ENCODE measurements around the gene SLC37A3.

The SLC37A3 gene

GRCh38 chr7:140333223-140333622 is 65.1 kb downstream of the SLC37A3 start (continued):
- TF ChIP-seq POU6F1 (CRISPR knock-in tag; IDR thresholded peaks at IDR 0.05; ENCODE audit: borderline replicate concordance, low read depth) = no peak
- no peak for TF ChIP-seq ESRRG (CRISPR knock-in tag; IDR thresholded peaks at IDR 0.05)
- TF ChIP-seq ZFP3 (CRISPR knock-in tag; IDR thresholded peaks at IDR 0.05) = no peak
- no peak for TF ChIP-seq BACH2 (CRISPR knock-in tag; IDR thresholded peaks at IDR 0.05; ENCODE audit: borderline replicate concordance)
- TF ChIP-seq ZC3H10 (CRISPR knock-in tag; IDR thresholded peaks at IDR 0.05) = no peak

- no peak for ATAC-seq
- TF ChIP-seq PATZ1 (CRISPR knock-in tag; IDR thresholded peaks at IDR 0.05; ENCODE audit: borderline replicate concordance) = no peak
- no peak for TF ChIP-seq ISL1 (CRISPR knock-in tag; IDR thresholded peaks at IDR 0.05)
- TF ChIP-seq ESRRG (CRISPR knock-in tag; IDR thresholded peaks at IDR 0.05) = no peak
- no peak for TF ChIP-seq ZNF8 (CRISPR knock-in tag; IDR thresholded peaks at IDR 0.05)
- no peak for TF ChIP-seq ZFP3 (CRISPR knock-in tag; IDR thresholded peaks at IDR 0.05)
- no peak for TF ChIP-seq ZC3H10 (CRISPR knock-in tag; IDR thresholded peaks at IDR 0.05)
These were observed 67.7 kb downstream of the SLC37A3 start for GRCh38 chr7:140330595-140330994.

GRCh38 chr7:140330128-140330527 is 68.2 kb downstream of the SLC37A3 start:
- no peak for ATAC-seq
- TF ChIP-seq OSR1 (CRISPR knock-in tag; IDR thresholded peaks at IDR 0.05) (no peak), TSHZ2 (CRISPR knock-in tag; IDR thresholded peaks at IDR 0.05) (no peak), POU6F1 (CRISPR knock-in tag; IDR thresholded peaks at IDR 0.05; ENCODE audit: borderline replicate concordance, low read depth) (no peak), BACH2 (CRISPR knock-in tag; IDR thresholded peaks at IDR 0.05; ENCODE audit: borderline replicate concordance) (no peak), SNAI2 (CRISPR knock-in tag; IDR thresholded peaks at IDR 0.05) (no peak), ESRRG (CRISPR knock-in tag; IDR thresholded peaks at IDR 0.05) (no peak), ISL1 (CRISPR knock-in tag; IDR thresholded peaks at IDR 0.05) (no peak)

- TF ChIP-seq ZFP30 (CRISPR knock-in tag; IDR thresholded peaks at IDR 0.05) (no peak), ARNTL (CRISPR knock-in tag; IDR thresholded peaks at IDR 0.05; ENCODE audit: borderline replicate concordance, low read depth) (no peak), TOX (CRISPR knock-in tag; IDR thresholded peaks at IDR 0.05; ENCODE audit: borderline replicate concordance) (no peak), CREB5 (CRISPR knock-in tag; IDR thresholded peaks at IDR 0.05; ENCODE audit: low read depth) (no peak), ZNF565 (CRISPR knock-in tag; conservative IDR thresholded peaks at IDR 0.05; ENCODE audit: low read depth) (no peak)
- ATAC-seq = no peak
These were observed 71.1 kb downstream of the SLC37A3 start for GRCh38 chr7:140327261-140327661.

Data from SK-N-SH treated with all-trans-retinoic acid at 6 μM for 48 hours (cell line).